Activated CD8-positive, alpha-beta memory T cell treated with anti-CD3 and anti-CD28 coated beads for 48 hours (primary cell): ENCODE data around the gene KIF1A.
A peak's percentile ranks its signal among the peaks of the same experiment; 100 is the strongest.

Experiments used
- DNase-seq, 3 experiments: peaks; one replicate each; pipeline ENCODE4 v3.0.0-alpha.2; 2020; ENCODE audit warnings: low read depth in 2 of 3, low spot score in 2 of 3

The KIF1A gene

GRCh38 chr2:240819858-240820606 is at the start of gene KIF1A:
TSS of gene KIF1A (minus strand) at chr2:240820219. CDS start at chr2:240797752, 22,467 bp downstream.
- no peak for DNase-seq

GRCh38 chr2:240869109-240869955 is 49.3 kb upstream of the KIF1A start:
- no peak for DNase-seq

GRCh38 chr2:240868286-240869108 is 48.5 kb upstream of the KIF1A start, which contains the start of gene AGXT:
TSS of gene AGXT (plus strand) at chr2:240868824. CDS start at chr2:240868866, 42 bp downstream.
- no peak for DNase-seq

DNA sequence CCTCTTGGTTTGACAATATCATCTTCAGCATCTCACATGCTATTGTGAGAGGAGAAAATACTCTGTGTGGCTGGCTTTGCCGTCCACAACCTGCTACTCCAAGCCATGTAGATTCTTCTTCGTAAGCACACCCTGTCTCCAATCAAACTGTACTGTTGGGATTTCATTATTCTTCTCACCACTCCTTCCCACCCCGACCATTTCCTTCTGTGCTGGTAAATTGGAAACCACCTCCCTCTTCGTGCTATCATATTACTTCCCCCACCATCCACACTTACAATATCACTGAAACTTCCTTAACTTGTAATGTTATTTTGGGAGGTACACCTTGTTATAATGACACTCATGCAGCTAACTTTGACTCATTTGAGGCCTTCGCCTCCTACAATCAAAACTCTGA is 45.4 kb upstream of the KIF1A start:
- DNase-seq, result no peak

DNA sequence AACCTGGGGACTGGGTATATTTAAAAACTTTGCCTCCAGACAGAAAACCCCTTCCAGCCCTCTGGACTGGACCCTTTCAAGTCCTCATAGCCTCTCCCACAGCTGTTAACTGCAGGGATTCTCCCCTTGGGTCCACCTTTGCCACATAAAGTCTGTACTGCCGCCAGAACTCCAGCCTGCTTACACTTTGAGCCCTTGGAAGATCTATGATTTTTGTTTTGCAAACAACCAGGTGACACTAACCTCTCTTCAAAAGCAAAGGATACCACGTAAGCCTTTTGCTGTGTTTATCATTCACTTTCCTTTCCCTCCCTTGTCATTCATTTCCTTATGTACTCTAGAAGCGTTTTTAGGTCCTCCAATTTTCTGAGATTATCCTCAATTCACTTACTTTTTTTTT is 44.5 kb upstream of the KIF1A start:
- DNase-seq, result no peak

GRCh38 chr2:240861547-240861946 is 41.5 kb upstream of the KIF1A start:
- DNase-seq, result no peak

DNA sequence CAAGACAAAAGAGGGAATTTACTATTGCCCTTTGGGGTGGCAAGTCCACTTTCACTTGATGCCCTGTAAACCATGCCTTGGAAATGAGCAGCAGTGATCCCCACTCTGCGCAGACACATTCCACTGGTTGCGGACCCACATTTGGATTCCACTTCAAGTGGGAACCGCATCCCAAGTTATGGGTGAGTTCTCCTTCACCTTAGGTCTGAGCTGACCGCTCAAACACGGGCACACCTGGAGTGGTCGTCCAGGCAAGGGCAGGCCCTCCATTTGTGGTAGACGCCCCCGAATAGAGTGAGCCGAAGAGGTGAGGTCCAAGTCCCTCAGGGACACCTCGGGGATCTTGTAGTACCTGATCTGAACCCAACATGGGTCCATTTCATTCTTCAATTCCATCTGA is 38.9 kb upstream of the KIF1A start:
- no peak for DNase-seq

GRCh38 chr2:240858321-240858720 is 38.3 kb upstream of the KIF1A start:
- no peak for DNase-seq

GRCh38 chr2:240857039-240858008 is 37.3 kb upstream of the KIF1A start:
- DNase-seq, result no peak

GRCh38 chr2:240856151-240856980 is 36.3 kb upstream of the KIF1A start:
- no peak for DNase-seq

DNA sequence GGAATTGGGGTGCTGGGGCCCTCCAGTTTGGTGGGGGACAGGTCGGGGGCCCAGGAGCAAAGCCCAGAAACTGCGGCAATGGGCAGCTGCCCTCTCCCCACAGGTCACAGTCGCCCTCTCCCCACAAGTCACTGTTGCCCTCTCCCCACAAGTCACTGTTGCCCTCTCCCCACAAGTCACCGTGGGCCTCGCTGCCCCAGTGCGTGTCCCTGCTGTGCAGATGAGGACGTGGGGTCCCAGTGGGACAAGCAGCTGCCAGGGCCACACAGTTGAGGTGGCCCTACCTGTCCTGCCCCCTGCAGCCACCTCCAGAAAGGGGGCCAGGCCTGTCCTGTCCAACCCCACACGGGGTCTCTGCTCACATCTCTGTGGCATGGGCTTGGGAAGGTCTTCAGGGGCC is 35.7 kb upstream of the KIF1A start:
- DNase-seq, result no peak

GRCh38 chr2:240852671-240853314 is 32.8 kb upstream of the KIF1A start:
- DNase-seq, result no peak

DNA sequence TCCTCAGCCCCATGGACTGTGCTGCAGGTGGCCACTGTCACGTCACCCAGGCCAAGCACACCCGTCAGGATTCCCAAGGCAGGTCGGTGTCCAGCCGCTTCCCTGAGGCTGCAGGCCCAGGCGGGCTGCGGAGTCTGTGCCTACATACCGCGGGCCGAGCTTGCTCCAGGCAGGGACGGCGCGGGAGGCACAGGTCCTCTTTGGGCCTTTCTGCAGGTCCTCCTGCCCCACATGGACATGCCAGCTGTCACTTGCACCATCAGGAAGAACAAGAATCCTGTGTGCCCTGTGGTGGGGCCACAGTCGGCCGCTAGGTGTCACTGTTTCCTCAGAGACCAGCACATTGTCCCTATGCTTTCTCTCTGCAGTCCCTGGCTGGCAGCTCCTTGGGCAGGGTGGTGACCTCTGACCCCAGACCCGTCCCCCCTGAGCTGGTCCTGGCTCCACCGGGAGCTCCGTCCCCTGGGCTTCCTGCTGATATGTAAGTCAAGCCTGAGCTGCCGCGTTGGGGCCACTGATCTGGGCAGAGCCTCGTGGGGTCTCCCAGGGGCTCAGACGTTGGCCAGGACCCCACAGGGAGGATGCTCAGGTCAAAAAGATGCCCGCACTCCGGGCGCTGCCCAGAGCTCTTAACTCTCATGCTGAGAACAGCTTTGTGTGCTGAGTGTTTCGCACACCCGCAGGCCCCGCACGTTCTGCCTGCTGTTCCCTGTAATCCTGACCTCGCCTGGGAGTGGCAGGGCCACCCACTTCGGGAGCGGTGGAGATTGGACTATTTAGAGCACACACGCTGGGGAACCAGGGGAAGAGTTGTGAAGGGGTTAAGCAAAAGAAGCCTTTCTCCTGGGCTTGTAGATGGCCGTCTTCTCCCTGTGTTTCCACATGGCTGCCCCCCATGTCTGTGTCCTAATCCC is 31.3 kb upstream of the KIF1A start:
- peak; percentile 47 to 87 (median 83) for DNase-seq

DNA sequence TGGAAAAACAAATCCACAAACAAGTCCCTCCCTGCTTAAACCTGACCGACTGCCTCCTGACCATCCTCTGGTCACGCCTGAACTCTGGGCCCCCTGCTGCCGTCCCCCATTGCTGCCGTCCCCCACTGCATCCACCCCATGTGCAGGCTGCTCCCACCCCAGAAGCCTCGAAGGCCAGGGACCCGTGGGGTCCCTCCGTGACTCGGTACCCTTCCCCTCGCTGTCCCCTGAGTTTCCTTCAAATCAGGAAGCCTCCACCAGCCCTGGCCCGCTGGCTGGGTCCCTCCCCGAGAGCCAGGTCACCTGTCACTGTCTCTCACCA is 30.7 kb upstream of the KIF1A start:
- no peak for DNase-seq

DNA sequence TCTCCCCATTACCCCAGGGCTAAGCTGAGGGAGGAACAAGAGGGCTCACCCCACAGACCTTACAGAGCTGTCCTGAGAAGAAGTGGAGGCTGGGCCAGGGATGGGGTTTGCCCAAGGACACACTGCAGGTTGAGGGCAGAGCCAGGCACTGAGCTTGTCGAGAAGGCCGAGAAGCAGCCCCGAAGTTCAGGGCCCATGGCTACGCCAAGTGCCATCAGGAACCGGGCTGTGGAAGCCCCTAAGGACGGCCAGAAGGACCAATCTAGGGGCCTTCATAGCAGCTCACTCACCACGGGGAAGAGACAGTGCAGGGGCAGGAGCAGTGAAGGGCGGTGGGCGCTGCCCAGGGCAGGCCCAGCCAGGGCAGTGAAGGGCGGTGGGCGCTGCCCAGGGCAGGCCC is 30.0 kb upstream of the KIF1A start:
- no peak for DNase-seq

DNA sequence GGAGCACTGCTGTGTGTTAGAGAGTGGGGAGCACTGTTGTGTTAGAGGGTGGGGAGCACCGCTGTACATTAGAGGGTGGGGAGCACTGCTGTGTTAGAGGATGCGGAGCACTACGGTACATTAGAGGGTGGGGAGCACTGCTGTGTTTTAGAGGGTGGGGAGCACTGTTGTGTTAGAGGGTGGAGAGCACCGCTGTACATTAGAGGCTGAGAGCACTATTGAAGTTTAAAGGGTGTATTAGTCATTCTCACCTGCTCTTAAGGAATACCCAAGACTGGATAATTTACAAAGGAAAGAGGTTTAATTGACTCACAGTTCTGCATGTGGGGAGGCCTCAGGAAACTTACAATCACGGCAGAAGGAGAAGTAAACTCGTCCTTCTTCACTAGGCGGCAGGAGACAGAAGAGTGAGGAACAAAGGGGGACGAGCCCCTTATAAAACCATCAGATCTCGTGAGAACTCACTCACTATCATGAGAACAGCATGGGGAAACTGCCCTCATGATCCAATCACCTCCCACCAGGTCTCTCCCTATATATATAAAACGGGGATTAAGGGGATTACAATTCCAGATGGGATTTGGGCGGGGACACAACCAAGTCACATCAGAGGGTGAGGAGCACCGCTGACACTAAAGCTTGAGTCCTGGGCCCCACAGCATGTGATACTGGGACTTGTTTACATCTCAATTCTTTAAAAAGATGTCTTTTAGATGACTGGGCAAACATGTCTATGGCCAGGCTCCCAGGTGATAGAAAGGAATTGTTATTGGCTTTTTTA is 29.1 kb upstream of the KIF1A start:
- DNase-seq, result no peak

DNA sequence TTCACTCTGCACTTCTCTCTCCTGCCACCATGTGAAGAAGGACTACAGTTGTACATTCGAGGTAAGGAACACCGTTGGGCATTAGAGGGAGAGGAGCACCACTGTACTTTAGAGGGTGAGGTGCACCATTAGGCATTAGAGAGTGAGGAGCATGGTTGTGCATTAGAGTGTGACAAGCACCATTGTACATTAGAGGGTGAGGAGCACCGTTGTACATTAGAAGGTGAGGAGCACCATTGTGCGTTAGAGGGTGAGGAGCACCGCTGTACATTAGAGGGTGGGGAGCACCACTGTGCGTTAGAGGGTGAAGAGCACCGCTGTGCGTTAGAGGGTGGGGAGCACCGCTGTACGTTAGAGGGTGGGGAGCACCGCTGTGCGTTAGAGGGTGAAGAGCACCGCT is 27.8 kb upstream of the KIF1A start:
- DNase-seq, result no peak
